Vagina (tissue), 2 donors: ENCODE results near the gene CTSW. TPM values are rescaled to one million over a fixed set of nuclear protein-coding genes. Genes with fewer than 3 reads are reported as not detected.
A peak's percentile ranks its signal among the peaks of the same experiment; 100 is the strongest.

ENCODE experiments used
- DNase-seq, 2 donors: peaks; one replicate each; pipeline ENCODE4 v3.0.0-alpha.2; 2017; ENCODE audit errors: extremely low spot score in 2 of 2
- H3K27ac ChIP-seq: fragments of 200-600 bp; sonication (generic); one replicate; pipeline ENCODE4 v1.5.1; 2019
- H3K27me3 ChIP-seq: fragments of 200-600 bp; sonication (generic); one replicate; pipeline ENCODE4 v1.5.1; 2019
- H3K36me3 ChIP-seq, 2 donors: fragments of 200-600 bp; sonication (generic); one replicate each; pipeline ENCODE4 v1.5.1; 2017 to 2019
- H3K4me1 ChIP-seq: fragments of 200-600 bp; sonication (generic); one replicate; pipeline ENCODE4 v1.5.1; 2019
- H3K4me3 ChIP-seq, 2 donors: fragments of 200-600 bp; sonication (generic); 1 replicate in 1 of 2; 2 replicates in 1 of 2; pipeline ENCODE4 v1.5.1; 2016 to 2019
- H3K9me3 ChIP-seq: fragments of 200-600 bp; sonication (generic); one replicate; pipeline ENCODE4 v1.5.1; 2019
- POLR2A ChIP-seq, 2 donors: fragments of 450-650 bp; IDR thresholded peaks; one replicate each; pipeline ENCODE4 v1.6.1; 2017; ENCODE audit warnings: antibody characterized with exemption in 2 of 2, mild to moderate bottlenecking in 2 of 2, moderate library complexity in 2 of 2
- POLR2AphosphoS5 ChIP-seq, 2 donors: sonication (generic); formaldehyde crosslinking; IDR thresholded peaks; one replicate each; pipeline ENCODE4 v1.9.0; 2017; ENCODE audit warnings: antibody characterized with exemption in 2 of 2, mild to moderate bottlenecking in 2 of 2, low read depth in 1 of 2; ENCODE audit not compliant: insufficient read depth in 1 of 2
- intact Hi-C: fragments of 100-400 bp; cut with DNase I; formaldehyde crosslinking; loops from one replicate; pipeline ENCODE4 v1.15.1; 2023
- total RNA-seq: library from RNA; depleted of rRNA; stranded (reverse); fragments of >200 nt; gene quantifications from one replicate; pipeline ENCODE4 v1.2.3, GENCODE V29; 2016
- TF ChIP-seq, protein P1 (sequence below), 3 experiments: fragments of 450-650 bp in 2 of 3; fragments of 200-600 bp in 1 of 3; sonication (generic) in 1 of 3; IDR thresholded peaks; one replicate each; pipeline ENCODE4 v1.5.1; 2017 to 2019; ENCODE audit warnings: antibody characterized with exemption in 3 of 3, mild to moderate bottlenecking in 2 of 3, moderate library complexity in 2 of 3

The CTSW gene
- total RNA-seq, 1 donor from 2014 or later, result 0.74 TPM

- H3K9me3 ChIP-seq, result no peaks in the 10 kb centered on the region
- H3K36me3 ChIP-seq, result peaks cover 0 to 19% of the 10 kb centered on the region in 2 donors
- H3K4me3 ChIP-seq, result peak overlapping the region; percentile 58 to 76
- no peak for TF ChIP-seq POLR2A (IDR thresholded peaks at IDR 0.05)
- no peak for TF ChIP-seq POLR2AphosphoS5 (IDR thresholded peaks at IDR 0.05; ENCODE audit: insufficient read depth in 1 of 2, low read depth in 1 of 2)
- TF ChIP-seq, protein P1, sequence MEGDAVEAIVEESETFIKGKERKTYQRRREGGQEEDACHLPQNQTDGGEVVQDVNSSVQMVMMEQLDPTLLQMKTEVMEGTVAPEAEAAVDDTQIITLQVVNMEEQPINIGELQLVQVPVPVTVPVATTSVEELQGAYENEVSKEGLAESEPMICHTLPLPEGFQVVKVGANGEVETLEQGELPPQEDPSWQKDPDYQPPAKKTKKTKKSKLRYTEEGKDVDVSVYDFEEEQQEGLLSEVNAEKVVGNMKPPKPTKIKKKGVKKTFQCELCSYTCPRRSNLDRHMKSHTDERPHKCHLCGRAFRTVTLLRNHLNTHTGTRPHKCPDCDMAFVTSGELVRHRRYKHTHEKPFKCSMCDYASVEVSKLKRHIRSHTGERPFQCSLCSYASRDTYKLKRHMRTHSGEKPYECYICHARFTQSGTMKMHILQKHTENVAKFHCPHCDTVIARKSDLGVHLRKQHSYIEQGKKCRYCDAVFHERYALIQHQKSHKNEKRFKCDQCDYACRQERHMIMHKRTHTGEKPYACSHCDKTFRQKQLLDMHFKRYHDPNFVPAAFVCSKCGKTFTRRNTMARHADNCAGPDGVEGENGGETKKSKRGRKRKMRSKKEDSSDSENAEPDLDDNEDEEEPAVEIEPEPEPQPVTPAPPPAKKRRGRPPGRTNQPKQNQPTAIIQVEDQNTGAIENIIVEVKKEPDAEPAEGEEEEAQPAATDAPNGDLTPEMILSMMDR (IDR thresholded peaks at IDR 0.05), result no peak
- intact Hi-C loops, result no loop called here
- H3K4me1 ChIP-seq, result peaks cover 33% of the 10 kb centered on the region
- no peak for DNase-seq
- H3K27ac ChIP-seq, result peak overlapping the region; percentile 87
- no peaks in the 10 kb centered on the region for H3K27me3 ChIP-seq
Measured at GRCh38 chr11:65870706-65871681, 8.6 kb upstream of the CTSW start.

DNA sequence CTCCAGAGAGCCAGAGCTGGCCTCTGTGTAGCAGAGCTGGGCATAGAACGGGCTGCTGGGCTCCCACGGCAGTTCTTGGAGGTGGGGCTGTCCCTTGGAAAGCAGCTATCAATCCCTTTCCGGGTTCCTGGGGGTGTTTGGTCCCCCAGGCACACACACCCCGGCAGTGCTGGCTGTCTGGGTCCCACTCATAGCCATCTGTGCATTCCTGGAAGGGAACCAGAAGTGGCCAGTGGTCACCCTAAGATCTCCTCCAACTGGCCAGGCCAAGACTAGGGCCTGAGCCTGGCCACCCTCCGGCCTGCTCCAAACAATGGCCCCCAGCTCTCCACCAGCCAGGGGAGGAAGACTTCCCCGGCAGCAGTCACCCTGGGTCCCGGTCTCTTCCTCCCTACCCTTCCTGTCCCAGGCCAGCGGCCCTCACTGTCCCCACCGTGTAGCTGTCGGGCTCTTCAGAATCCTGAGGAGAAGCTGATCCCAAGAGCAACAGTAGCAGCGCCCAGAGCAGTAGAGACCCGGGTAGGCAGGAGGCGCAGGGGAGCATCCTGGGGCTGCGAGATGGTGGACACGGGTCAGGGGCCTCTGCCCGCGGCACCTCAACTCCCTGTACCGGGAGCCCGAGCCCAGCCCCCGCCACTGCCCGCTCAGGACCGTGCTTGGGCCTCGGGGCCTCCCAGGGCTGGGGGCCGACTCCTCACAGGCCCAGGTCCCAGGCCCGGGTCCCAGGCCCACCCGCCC is 7.7 kb upstream of the CTSW start:
- H3K4me1 ChIP-seq, result peaks cover 33% of the 10 kb centered on the region
- peak overlapping the region; percentile 87 for H3K27ac ChIP-seq
- TF ChIP-seq, protein P1 (IDR thresholded peaks at IDR 0.05), result no peak
- TF ChIP-seq POLR2A (IDR thresholded peaks at IDR 0.05), result no peak
- TF ChIP-seq POLR2AphosphoS5 (IDR thresholded peaks at IDR 0.05; ENCODE audit: insufficient read depth in 1 of 2, low read depth in 1 of 2), result peak in 1 of 2 donors; percentile 25
- H3K27me3 ChIP-seq, result no peaks in the 10 kb centered on the region
- no peak for DNase-seq
- intact Hi-C loops, result no loop called here
- no peaks in the 10 kb centered on the region for H3K9me3 ChIP-seq
- H3K4me3 ChIP-seq, result peak overlapping the region; percentile 58 to 76
- H3K36me3 ChIP-seq, result peaks cover 0 to 9% of the 10 kb centered on the region in 2 donors

GRCh38 chr11:65872586-65873317 is 6.9 kb upstream of the CTSW start, which contains the start of gene EFEMP2:
EFEMP2 (minus strand) TSS chr11:65872800; CDS start chr11:65872354, 446 bp downstream.
- Histone ChIP-seq H3K27ac (peak within 1 kb of the TSS; percentile 87), H3K4me1 (peaks cover 33% of the 10 kb centered on the region), H3K36me3 (peaks cover 0 to 7% of the 10 kb centered on the region in 2 donors), H3K9me3 (no peaks in the 10 kb centered on the region), H3K4me3 (peak within 1 kb of the TSS; percentile 58 to 76), H3K27me3 (no peaks in the 10 kb centered on the region)
- intact Hi-C loops, result no loop called here
- DNase-seq, result no peak
- TF ChIP-seq, protein P1 (IDR thresholded peaks at IDR 0.05), result no peak
- TF ChIP-seq POLR2AphosphoS5 (IDR thresholded peaks at IDR 0.05; ENCODE audit: insufficient read depth in 1 of 2, low read depth in 1 of 2) (no peak), POLR2A (IDR thresholded peaks at IDR 0.05) (no peak)

DNA sequence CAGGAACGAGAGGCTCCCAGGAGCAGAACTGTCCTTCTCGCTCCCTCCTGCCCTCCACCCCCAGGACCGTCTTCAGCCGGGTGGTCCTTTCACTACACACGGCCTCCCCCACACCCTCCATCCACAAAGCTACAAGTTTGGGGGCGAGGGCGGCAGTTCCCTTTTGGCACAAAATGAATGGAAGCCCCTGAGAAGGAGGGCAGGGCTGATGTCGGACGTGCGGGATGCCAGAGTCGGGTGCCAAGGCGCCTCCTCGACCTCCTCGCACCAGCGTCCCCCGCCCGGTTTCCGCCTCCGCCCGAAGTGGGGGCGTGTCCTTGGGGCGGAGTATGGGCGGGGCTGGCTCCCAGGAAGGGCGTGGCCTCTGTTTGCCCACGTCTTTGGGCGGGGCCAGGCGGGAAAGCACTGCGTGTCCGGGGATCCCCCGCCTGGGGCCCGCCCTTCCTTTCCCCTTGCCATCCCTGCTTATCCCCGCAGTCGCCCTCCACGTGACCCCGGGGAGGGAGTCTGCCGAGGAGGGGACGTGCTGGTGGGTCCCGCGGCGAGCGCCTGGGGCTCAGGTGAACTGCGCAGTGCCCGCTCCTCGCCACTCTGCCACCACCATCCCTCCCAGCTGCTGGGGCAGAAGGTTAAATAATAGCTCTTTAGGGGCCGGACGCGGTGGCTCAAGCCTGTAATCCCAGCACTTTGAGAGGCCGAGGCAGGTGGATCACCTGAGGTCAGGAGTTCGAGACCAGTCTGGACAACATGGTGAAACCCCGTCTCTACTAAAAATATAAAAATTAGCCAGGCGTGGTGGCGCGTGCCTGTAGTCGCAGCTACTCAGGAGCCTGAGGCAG is 6.1 kb upstream of the CTSW start:
- Histone ChIP-seq H3K9me3 (no peaks in the 10 kb centered on the region), H3K36me3 (no peaks in the 10 kb centered on the region), H3K4me3 (peak overlapping the region; percentile 58 to 76), H3K27ac (peak overlapping the region; percentile 87), H3K27me3 (no peaks in the 10 kb centered on the region), H3K4me1 (peaks cover 33% of the 10 kb centered on the region)
- intact Hi-C loops, result no loop called here
- no peak for DNase-seq
- TF ChIP-seq, protein P1 (IDR thresholded peaks at IDR 0.05), result no peak
- peak in 1 of 2 donors; percentile 94 for TF ChIP-seq POLR2A (IDR thresholded peaks at IDR 0.05)
- TF ChIP-seq POLR2AphosphoS5 (IDR thresholded peaks at IDR 0.05; ENCODE audit: insufficient read depth in 1 of 2, low read depth in 1 of 2), result peak; percentile 95 to 100
